Stimulated activated CD8-positive, alpha-beta memory T cell treated with anti-CD3 and anti-CD28 coated beads, Interleukin-7, amount 100 ng/mL, for 4 hours (primary cell): ENCODE data around the gene PLCB4.

Source experiments
- DNase-seq, 2 donors: peaks; one replicate each; pipeline ENCODE4 v3.0.0-alpha.2; 2020; ENCODE audit warnings: low read depth in 2 of 2

Gene PLCB4

GRCh38 chr20:9323622-9324021 lies 254.7 kb downstream of the PLCB4 start:
- DNase-seq, result no peak

DNA sequence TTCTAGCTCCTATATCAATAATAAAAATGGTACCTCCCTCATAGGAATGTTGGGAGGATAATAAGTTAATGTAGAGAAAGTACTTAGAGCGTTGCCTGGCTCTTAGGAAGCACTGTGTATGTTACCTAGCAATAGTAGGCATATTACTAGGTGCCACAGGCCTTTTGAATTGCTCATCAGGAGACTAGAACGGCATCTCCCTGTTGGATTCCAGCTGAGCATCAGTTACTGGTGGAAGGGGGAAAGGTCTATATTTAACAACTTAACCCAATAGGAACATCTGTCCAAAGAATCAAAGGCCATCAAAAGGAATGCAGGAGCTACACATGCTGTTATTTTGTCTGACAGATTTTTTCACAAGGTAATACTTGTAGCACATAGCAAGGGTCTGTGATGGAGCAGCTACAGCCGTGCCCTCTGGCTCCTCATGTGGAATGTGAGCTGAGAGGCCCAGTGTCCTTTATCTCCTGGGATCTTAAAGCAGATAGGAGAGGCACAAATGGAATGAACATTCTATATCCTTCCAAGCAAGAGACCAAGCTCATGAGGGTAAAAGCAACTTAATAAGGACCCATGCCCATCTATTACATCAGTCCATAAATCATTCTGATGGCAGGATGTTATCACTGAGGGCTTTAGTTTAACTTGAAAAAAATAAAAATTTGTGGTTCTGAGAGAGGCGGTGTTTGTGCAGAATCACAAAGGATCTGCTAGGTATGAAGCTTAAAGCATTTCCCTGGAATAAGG lies 260.6 kb downstream of the PLCB4 start:
- no peak for DNase-seq

DNA sequence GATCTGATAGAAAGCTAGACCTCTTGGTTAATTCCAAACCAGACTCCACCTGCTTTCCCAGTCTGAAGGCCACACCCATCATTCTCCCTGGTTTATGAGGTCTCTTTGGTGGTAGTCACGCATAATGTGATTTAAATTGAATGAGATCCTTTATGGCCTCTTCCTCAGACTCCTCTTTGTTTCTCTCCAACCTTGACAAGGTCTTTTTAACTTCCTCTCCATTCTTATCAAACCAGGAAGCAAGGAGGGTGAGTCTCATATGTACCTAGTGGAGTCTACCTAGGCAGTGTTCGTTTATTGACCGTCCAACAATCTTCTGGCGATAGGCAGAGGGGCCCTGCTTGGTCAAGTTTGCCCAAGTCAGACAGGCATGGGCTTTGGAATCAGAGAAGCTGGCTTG lies 261.3 kb downstream of the PLCB4 start:
- DNase-seq, result no peak

DNA sequence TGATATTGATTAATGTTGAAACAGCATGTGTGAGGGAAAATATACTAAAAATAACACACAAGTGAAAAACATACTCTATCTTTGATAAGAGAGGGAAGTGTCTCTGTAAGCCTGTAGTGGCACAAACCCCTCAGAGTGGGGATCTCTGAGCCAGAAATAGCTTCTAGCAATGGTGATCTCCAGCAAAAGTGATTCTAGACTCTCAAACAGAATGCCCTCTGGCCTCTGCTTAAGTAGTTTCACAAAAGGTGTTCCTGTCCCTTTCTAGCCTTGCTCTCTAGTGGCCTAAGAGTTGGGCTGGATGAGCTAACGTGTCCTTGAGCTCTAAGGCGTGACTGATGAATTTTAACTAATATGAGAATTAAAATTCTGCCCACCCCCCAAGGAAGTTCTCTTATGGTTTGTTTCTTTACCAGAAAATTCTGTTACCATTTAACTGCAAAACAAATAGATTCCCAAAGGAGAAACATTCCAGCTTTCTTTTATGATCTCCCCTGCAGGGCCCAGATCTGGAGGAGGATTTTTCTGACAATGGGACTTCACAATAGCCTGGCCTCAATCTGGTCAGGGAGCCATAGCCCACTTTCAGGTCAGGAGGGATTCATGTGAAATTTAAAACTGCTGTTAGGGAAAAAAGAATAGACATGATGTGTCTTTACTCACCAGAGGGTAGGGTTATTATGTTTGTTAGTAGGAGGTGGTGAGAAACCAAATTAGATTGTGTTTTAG lies 263.0 kb downstream of the PLCB4 start:
- no peak for DNase-seq

DNA sequence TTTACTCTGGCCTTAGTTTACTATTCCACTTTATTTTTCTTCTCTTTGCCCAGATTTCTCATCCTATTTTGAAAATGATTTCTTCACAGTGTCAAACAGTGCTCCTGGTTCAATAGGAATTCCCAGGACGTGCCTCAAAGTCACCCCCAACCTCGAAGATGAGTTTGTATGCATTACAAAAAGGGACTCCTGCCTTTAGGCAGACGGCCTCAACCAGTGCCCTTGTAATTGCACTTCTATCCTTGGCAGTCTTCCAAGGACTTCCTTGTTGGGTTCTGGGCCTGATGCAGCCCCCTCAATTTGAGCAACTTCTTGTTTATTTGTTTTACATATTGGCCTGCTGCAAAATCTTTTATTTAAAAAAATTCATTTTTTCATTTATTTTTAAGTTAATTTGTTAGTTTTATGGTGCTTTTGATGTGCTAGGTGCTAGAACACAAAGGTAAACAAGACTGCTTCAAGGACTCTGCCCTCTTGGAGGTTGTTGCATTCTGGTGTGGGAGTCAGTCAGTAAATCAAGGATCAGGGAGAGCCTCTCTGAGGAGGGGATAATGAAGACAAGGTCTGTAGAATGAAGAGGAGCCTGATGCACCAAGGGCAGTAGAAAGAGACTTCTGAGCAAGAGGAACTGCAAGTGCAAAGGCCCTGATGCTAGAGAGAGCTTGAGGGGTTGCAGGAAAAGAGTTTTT lies 264.0 kb downstream of the PLCB4 start:
- DNase-seq, result no peak

DNA sequence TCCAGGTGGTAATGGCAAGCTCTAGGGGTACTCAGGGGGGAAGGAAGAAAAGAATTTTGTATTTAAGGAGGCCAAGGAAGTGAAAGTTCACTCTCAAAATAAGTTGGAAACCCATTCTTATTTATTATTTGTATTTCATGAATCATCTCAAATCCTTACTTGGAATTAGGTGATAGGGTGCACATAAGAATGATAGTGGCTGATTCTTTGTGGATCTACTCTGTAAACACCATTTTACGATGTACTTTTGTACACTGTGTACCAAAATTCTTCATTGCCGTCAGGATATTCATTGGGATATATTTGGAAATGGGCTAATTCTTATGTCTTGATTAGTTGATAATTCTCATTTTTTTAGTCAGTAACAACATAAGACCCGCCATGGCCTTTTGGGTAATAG lies 266.0 kb downstream of the PLCB4 start:
- no peak for DNase-seq

- DNase-seq, result no peak
Observed at GRCh38 chr20:9338101-9338500, 269.2 kb downstream of the PLCB4 start.

- no peak for DNase-seq
Observed at GRCh38 chr20:9339708-9340107, 270.8 kb downstream of the PLCB4 start.

DNA sequence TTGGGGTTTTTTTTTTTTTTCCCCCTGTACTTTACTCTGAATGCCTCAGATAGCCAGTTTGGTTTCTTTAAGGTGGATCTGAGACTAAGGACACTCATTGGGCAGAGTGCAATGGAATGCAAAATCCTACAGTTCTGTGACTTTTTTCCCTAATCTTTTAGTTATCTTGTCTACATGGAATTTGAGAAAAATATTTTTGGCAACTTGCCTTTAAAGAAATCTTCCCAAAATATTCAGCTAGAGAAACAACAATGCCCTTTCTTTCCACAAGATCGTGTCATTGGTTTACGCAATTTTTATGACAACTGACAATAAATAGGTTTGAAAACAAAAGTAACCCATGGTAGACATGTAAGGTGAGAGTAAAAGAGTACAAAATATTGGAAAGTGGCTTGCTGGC lies 273.8 kb downstream of the PLCB4 start:
- no peak for DNase-seq

DNA sequence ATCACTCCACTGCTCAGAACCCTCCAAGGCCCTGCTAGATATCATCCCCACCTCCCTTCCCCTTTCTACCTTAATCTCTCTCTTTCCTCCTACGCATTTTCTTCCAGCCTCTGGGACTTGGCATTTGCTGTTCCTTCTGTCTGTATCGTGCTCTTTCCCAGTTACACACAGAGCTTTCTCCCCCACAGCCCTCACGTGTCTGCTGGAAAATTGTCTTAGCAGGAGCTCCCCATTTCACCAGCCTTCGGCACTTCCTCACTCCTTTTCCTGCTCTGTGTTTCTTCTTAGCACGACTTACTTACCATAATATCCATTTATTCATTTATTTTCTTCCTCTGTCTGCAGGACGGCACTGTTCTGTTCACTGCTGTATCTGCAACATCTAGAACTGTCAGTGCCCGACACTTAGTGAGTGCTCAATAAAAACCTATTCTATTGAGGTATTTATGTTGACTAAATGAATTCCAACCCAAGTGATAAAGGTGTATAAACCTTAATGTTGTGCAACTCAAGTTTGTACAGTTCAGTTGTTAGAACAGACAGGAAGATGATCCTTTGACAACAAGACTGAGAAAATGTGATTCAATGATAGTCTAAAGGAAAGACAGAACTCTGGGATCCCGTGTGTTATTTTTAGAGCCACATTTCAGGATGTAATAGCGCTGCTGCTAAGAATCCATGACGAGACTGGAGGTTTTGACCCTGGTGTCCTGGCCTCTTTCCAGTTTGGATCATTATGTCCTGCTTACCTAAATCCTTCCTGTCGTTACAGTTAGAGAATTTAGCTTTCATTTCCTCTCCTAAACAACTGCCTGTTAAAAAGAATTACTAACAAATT lies 275.4 kb downstream of the PLCB4 start:
- no peak for DNase-seq

- no peak for DNase-seq
Observed at GRCh38 chr20:9348316-9348715, 279.4 kb downstream of the PLCB4 start.

DNA sequence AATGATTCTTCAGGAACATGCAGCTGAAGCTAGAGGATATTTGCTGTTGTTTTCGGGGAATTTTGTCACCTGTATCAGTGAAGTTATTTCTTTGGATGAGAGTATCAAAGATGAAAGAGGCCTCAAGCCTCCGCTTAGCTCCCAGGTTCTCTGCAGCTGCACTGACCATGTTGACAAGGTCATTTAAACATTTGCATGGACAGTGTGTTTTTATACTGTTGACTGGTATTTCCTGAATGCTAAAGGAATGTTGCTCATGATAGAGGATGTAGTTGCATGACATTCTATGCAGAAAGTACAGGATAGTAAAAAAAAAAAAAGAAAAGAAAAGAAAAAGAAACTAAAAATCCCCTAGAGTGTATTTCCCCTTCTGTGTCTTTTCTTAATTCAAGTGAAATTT lies 279.9 kb downstream of the PLCB4 start:
- DNase-seq, result no peak

DNA sequence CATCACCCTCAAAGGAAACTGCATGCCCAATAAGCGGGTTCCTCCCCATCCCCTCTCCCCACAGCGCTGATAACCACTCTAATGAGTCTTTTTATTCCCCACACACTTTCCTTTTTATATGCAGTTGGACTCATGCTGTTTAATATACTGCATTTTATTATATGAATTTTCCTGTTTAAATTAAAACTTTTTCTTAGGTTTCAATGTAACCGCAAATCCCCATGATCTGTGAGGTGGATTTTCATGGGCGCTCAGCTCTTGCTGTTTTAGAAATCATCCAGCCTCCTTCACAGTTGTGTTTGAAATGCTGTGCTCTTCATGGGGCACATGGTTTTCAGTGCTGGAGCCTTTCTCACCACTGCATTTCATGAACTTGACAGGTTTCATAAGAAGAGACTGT lies 280.4 kb downstream of the PLCB4 start:
- DNase-seq, result no peak

DNA sequence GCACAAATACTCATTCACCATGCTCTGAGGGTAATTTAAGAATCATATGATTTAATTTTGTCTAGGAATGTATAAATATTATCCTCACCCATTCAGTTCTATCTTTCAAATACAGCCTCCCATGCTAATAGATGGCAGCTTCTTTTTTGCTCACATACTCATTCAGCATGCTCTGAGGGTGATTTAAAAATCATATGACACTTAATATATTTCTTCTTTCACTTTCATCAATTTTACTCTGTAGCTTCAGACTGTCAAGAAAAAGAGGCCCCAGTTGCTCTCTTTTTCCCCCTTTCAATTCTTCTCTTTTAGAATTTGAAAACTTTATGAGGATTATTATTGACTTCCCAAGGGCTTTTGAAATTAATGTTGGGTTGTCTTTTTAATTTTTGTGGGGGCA lies 283.9 kb downstream of the PLCB4 start:
- DNase-seq, result no peak

- DNase-seq, result no peak
Observed at GRCh38 chr20:9353180-9353915, 284.5 kb downstream of the PLCB4 start.

DNA sequence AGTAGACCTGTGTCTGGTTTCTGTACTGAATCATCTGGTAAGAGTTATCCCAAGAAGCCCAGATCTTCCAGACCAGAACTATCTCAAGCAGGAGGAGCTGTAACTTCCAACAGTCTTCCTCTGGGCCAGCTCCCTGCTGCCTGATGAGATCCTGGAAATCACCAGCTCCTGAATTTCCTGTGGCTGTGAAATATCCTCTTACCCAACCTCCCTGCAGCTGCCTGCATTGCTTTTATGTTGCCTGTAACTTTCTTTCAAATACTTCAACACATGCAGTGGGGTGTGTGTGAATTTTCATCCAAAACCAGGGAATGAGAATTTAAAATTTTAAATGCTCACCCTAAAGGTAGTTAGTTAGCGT lies 285.0 kb downstream of the PLCB4 start:
- DNase-seq, result no peak

GRCh38 chr20:9354579-9354978 lies 285.7 kb downstream of the PLCB4 start:
- no peak for DNase-seq

GRCh38 chr20:9358001-9358400 lies 289.1 kb downstream of the PLCB4 start:
- no peak for DNase-seq

DNA sequence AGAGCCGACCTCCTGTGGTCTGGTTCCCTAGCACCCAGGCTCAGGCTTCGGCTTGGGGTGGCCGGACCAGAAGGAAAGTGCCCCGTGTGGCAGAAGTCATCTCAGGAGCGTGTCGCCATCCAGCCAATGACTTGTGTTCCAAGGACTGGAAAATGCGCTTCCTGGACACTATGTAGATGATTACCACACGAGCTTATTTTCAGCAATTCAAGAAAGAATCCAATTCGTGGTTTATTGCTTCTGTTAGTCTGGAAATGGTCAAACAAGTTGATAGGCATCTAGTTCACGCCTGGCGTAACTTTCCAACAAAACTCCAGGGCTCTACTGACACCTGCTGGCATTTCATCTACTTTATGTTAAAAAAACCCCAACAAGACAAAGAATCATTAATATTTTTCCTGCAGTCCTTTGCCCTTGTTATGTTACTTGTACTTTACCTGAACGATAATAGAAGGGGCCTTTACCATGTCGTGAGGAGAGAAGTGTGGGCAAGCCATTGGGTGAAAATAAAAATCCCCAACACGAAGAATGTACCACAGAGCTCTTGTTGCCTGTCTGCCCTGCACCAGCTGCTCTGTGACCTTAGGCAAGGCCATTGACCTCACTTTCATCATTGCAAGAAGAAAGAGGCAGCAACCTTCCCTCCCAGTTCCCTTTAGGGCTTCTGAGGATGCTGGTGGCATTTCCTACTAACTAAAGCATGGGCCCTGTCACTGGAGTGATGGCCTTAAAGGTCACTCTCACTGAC lies 290.8 kb downstream of the PLCB4 start:
- DNase-seq, result no peak

DNA sequence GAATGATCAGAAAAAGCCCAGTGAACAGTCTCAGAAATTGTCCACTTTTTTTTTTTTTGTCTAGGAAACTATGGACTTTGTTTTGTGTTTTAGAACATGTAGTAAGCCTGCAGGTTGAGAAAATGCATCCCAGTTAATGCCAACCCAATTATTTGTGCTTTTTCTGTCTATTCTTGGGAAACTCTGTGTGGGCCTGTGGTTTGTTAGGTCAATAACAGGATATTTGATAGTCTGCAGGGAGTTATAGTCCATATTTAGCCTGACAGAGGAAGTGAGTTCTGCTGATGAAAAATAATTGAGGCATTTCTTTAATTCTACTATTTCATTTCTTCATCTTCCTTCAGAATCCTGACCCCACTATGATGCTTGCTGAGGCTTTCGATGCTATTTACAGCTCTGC lies 291.5 kb downstream of the PLCB4 start:
- DNase-seq, result no peak

DNA sequence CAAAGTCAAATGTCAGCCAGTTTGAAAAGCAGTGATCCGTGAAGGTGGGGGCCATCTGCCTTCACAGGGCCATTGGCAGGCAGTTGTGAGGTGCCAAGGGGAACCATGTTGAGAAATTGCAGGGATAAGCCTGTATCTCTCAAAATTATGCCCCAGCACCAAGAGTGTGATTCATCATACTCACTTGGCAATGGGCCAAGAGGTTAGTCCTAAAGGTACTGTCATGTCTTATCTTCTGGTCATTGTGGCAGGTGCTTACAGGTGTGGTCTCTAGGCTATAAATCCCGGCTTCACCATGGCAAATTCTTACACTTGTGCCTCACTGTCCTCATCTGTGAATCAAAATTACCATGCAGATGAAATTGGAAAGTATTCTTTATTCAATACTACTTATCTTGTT lies 294.8 kb downstream of the PLCB4 start:
- no peak for DNase-seq
